Adrenal gland (tissue), 12 donors: Measurements from ENCODE around the gene PARD6B. TPM values are rescaled to one million over a fixed set of nuclear protein-coding genes. Genes with fewer than 3 reads are reported as not detected.
A peak's percentile ranks its signal among the peaks of the same experiment; 100 is the strongest.

ENCODE experiments used
- DNase-seq, 7 donors: peaks; one replicate each; pipeline ENCODE4 v3.0.0-alpha.2; 2019 to 2020
- H3K27ac ChIP-seq, 5 donors: fragments of 200-600 bp; sonication (generic) in 4 of 5; 1 replicate in 3 of 5; 2 replicates in 2 of 5; pipeline versions ENCODE4 v1.5.1 to v1.8.0; 2016 to 2020; ENCODE audit warnings: mild to moderate bottlenecking in 1 of 5
- H3K27me3 ChIP-seq: fragments of 200-600 bp; 2 replicates; pipeline ENCODE4 v1.8.0; 2021
- H3K36me3 ChIP-seq, 2 donors: fragments of 200-600 bp; replicated peaks in 1 of 2; 1 replicate in 1 of 2; 2 replicates in 1 of 2; pipeline versions ENCODE4 v1.5.1 to v1.8.0; 2018 to 2022
- H3K4me1 ChIP-seq, 2 donors: fragments of 200-600 bp; replicated peaks in 1 of 2; 1 replicate in 1 of 2; 2 replicates in 1 of 2; pipeline versions ENCODE4 v1.5.1 to v1.8.0; 2018 to 2021
- H3K4me3 ChIP-seq, 4 donors: fragments of 200-600 bp; sonication (generic) in 3 of 4; one replicate each; pipeline ENCODE4 v1.5.1; 2016 to 2018
- H3K9me3 ChIP-seq, 3 donors: fragments of 200-600 bp; sonication (generic) in 1 of 3; replicated peaks in 1 of 3; 1 replicate in 2 of 3; 2 replicates in 1 of 3; pipeline versions ENCODE4 v1.5.1 to v1.8.0; 2016 to 2021
- CTCF ChIP-seq, 6 experiments: fragments of 450-650 bp in 4 of 6; fragments of 200-600 bp in 2 of 6; sonication (generic) in 1 of 6; IDR thresholded peaks; 1 replicate in 5 of 6; 2 replicates in 1 of 6; pipeline versions ENCODE4 v1.5.1 to v1.8.0; 2016 to 2021; ENCODE audit warnings: antibody characterized with exemption in 6 of 6, mild to moderate bottlenecking in 2 of 6, moderate library complexity in 1 of 6
- POLR2A ChIP-seq, 2 donors: fragments of 450-650 bp; IDR thresholded peaks; one replicate each; pipeline ENCODE4 v1.6.1; 2017; ENCODE audit warnings: antibody characterized with exemption in 2 of 2, mild to moderate bottlenecking in 2 of 2, moderate library complexity in 1 of 2
- WGBS, 4 donors: extraction: QIAGEN DNeasy Blood & Tissue Kit in 2 of 4; methylation state at CpG; one replicate each; pipeline versions ENCODE4 v1.1.5 to v1.1.7; 2013 to 2017; 5-methylcytosine and 5-hydroxymethylcytosine counted together
- intact Hi-C, 2 donors: fragments of 100-400 bp; cut with DNase I; formaldehyde crosslinking; loops; one replicate each; pipeline versions ENCODE4 v1.14.1 to v1.15.0; 2022 to 2023
- polyA plus RNA-seq, 3 donors: library from polyadenylated mRNA; stranded (reverse); fragments of 200-250 nt in 2 of 3; fragments of 350-450 nt in 1 of 3; fragmentation: Illumina TruSeq in 1 of 3; extraction: RNeasy Lipid Tissue Mini Kit (QIAGEN cat#74804) in 1 of 3; gene quantifications; one replicate each; pipeline ENCODE4 v1.2.3, GENCODE V29; 2013 to 2014
- total RNA-seq, 9 donors: library from RNA; depleted of rRNA in 4 of 9; stranded (reverse); fragments of >200 nt in 4 of 9; fragments of 120-200 nt in 1 of 9; fragmentation: NEBNext Ultra II Directional in 1 of 9; extraction: Animal tissue kit (Norgen Biotek cat#: 25700) in 1 of 9; gene quantifications; one replicate each; pipeline versions ENCODE4 v1.1.0 to v1.2.4, GENCODE V29; 2013 to 2023
- donor health status: healthy with polysubstance abuse.
- donor health status: Bipolar disorder and iron deficiency.
- donor health status: DM: yes; HTN: yes; CAD: no.
- donor health status: DM: no; HTN: no; CAD: no.
- donor health status: DM: no; HTN: no; CAD: no.
- donor health status: DM: yes; HTN: yes; CAD: no.

The PARD6B gene
- total and polyA plus RNA-seq, 12 donors: 1.1 to 10.8 (median 5.3) TPM

GRCh38 chr20:50708845-50709635 is 22.3 kb upstream of the PARD6B start:
- DNase-seq: no peak
- Histone ChIP-seq H3K4me3 (no peak overlapping the region), H3K9me3 (no peaks in the 10 kb centered on the region), H3K4me1 (peaks cover 7 to 17% of the 10 kb centered on the region in 2 donors), H3K27ac (no peak overlapping the region), H3K27me3 (no peaks in the 10 kb centered on the region), H3K36me3 (no peaks in the 10 kb centered on the region)
- WGBS, 4 donors: 69 to 77% (median 74%) methylated on average over 8 of the region's 8 CpGs
- TF ChIP-seq CTCF (IDR thresholded peaks at IDR 0.05): no peak
- no peak for TF ChIP-seq POLR2A (IDR thresholded peaks at IDR 0.05)
- intact Hi-C loops: no loop called here

GRCh38 chr20:50709636-50709973 is 21.8 kb upstream of the PARD6B start:
- intact Hi-C loops: no loop called here
- DNase-seq: no peak
- peaks cover 7 to 17% of the 10 kb centered on the region in 2 donors for H3K4me1 ChIP-seq
- no peaks in the 10 kb centered on the region for H3K9me3 ChIP-seq
- no peak overlapping the region for H3K4me3 ChIP-seq
- WGBS, 4 donors: 65 to 79% (median 78%) methylated on average over 5 of the region's 5 CpGs
- H3K36me3 ChIP-seq: no peaks in the 10 kb centered on the region
- H3K27me3 ChIP-seq: no peaks in the 10 kb centered on the region
- no peak overlapping the region for H3K27ac ChIP-seq
- TF ChIP-seq CTCF (IDR thresholded peaks at IDR 0.05): no peak
- TF ChIP-seq POLR2A (IDR thresholded peaks at IDR 0.05): no peak

- peak in 6 of 7 donors; percentile 55 to 74 (median 65) for DNase-seq
- TF ChIP-seq CTCF (IDR thresholded peaks at IDR 0.05) (no peak), POLR2A (IDR thresholded peaks at IDR 0.05) (no peak)
- peak overlapping the region in 1 of 5 donors; percentile 37 for H3K27ac ChIP-seq
- no peaks in the 10 kb centered on the region for H3K27me3 ChIP-seq
- peaks cover 7 to 17% of the 10 kb centered on the region in 2 donors for H3K4me1 ChIP-seq
- 45 to 62% (median 56%) methylated on average over 7 to 9 of the region's 9 CpGs for WGBS, 4 donors
- no peak overlapping the region for H3K4me3 ChIP-seq
- H3K36me3 ChIP-seq: no peaks in the 10 kb centered on the region
- intact Hi-C loops: loop anchor here in 1 of 2 donors (10.0 kb wide), 1 partner anchor 86 kb away; no protein-coding TSS in a partner anchor
- H3K9me3 ChIP-seq: no peaks in the 10 kb centered on the region
These were observed 20.8 kb upstream of the PARD6B start for GRCh38 chr20:50710492-50711063.

- peaks cover 7 to 17% of the 10 kb centered on the region in 2 donors for H3K4me1 ChIP-seq
- peak overlapping the region in 1 of 5 donors; percentile 38 for H3K27ac ChIP-seq
- H3K36me3 ChIP-seq: no peaks in the 10 kb centered on the region
- 92 to 95% (median 95%) methylated on average over 13 of the region's 13 CpGs for WGBS, 4 donors
- no peaks in the 10 kb centered on the region for H3K27me3 ChIP-seq
- no peak overlapping the region for H3K4me3 ChIP-seq
- H3K9me3 ChIP-seq: no peaks in the 10 kb centered on the region
- TF ChIP-seq CTCF (IDR thresholded peaks at IDR 0.05): no peak
- TF ChIP-seq POLR2A (IDR thresholded peaks at IDR 0.05): no peak
- intact Hi-C loops: loop anchor here in 1 of 2 donors (10.0 kb wide), 1 partner anchor 86 kb away; no protein-coding TSS in a partner anchor
- no peak for DNase-seq
These were observed 20.1 kb upstream of the PARD6B start for GRCh38 chr20:50711113-50711825.
